OCI-LY7 (cell line): ENCODE results near the gene ZBTB34. TPM values are rescaled to one million over a fixed set of nuclear protein-coding genes. Genes with fewer than 3 reads are reported as not detected.

ENCODE experiments used
- BruUV-seq: library from RNA; stranded (reverse); fragments of 400-500 nt; replicated peaks from 2 replicates; lab custom pipeline; 2021; lab: Mats Ljungman, UMichigan
- CTCF ChIA-PET: fragments of 300-600 bp; sonication (Branson Sonifier 250); formaldehyde crosslinking; loops from one replicate; lab custom pipeline; 2022; ENCODE audit warnings: antibody characterized with exemption; ENCODE audit not compliant: unreplicated experiment; lab: Charles Lee
- POLR2A ChIA-PET: fragments of 300-600 bp; sonication (Branson Sonifier 250); formaldehyde crosslinking; loops from one replicate; lab custom pipeline; 2022; ENCODE audit warnings: antibody characterized with exemption; lab: Charles Lee
- DNase-seq: peaks from one replicate; pipeline ENCODE4 v3.0.0-alpha.2; 2015; ENCODE audit warnings: low spot score
- H2AFZ ChIP-seq: fragments of 200-600 bp; sonication (generic), shearing (Covaris generic); 2 replicates; pipeline ENCODE4 v1.6.1; 2014; ENCODE audit warnings: mild to moderate bottlenecking, antibody characterized with exemption, low read length, moderate library complexity
- H3K27ac ChIP-seq: fragments of 200-600 bp; sonication (generic); 2 replicates; pipeline ENCODE4 v1.5.1; 2014; ENCODE audit warnings: mixed run types, low read depth, mild to moderate bottlenecking, moderate library complexity, low read length, inconsistent platforms; ENCODE audit not compliant: poor library complexity, severe bottlenecking
- H3K36me3 ChIP-seq: fragments of 200-600 bp; sonication (generic); 2 replicates; pipeline ENCODE4 v1.6.1; 2014; ENCODE audit warnings: mild to moderate bottlenecking, antibody characterized with exemption, low read length, moderate library complexity, mixed read lengths; ENCODE audit not compliant: insufficient read depth
- H3K4me1 ChIP-seq: fragments of 200-600 bp; sonication (generic); 2 replicates; pipeline ENCODE4 v1.5.1; 2014; ENCODE audit warnings: mild to moderate bottlenecking, low read length; ENCODE audit not compliant: insufficient read depth, poor library complexity, severe bottlenecking
- H3K4me2 ChIP-seq: fragments of 200-600 bp; sonication (generic); 2 replicates; pipeline ENCODE4 v1.6.1; 2014; ENCODE audit warnings: mild to moderate bottlenecking, low read length
- H3K4me3 ChIP-seq: fragments of 200-600 bp; sonication (generic); 2 replicates; pipeline ENCODE4 v1.5.1; 2014; ENCODE audit warnings: mild to moderate bottlenecking, low read depth, low read length; ENCODE audit not compliant: poor library complexity, severe bottlenecking
- H3K79me2 ChIP-seq: fragments of 200-600 bp; sonication (generic); 2 replicates; pipeline ENCODE4 v1.6.1; 2016; ENCODE audit warnings: low read depth, mild to moderate bottlenecking, low read length, moderate library complexity, mixed read lengths; ENCODE audit not compliant: insufficient read depth
- H3K9me2 ChIP-seq: fragments of 200-600 bp; sonication (generic); 2 replicates; pipeline ENCODE4 v1.6.1; 2016; ENCODE audit warnings: mild to moderate bottlenecking, low read length, mixed read lengths; ENCODE audit not compliant: insufficient read depth
- H3K9me3 ChIP-seq: fragments of 200-600 bp; sonication (generic); 2 replicates; pipeline ENCODE4 v1.6.1; 2014; ENCODE audit warnings: mild to moderate bottlenecking, mixed run types, low read length, mixed read lengths
- H4K20me1 ChIP-seq: fragments of 200-600 bp; sonication (generic); 2 replicates; pipeline ENCODE4 v1.6.1; 2014; ENCODE audit warnings: mild to moderate bottlenecking, antibody characterized with exemption, low read length, moderate library complexity, mixed read lengths; ENCODE audit not compliant: insufficient read depth
- EZH2phosphoT487 ChIP-seq: fragments of 200-600 bp; sonication (generic); IDR thresholded peaks from 2 replicates; pipeline ENCODE4 v1.6.1; 2018; ENCODE audit warnings: low read depth, borderline replicate concordance, mild to moderate bottlenecking, mixed run types, antibody characterized with exemption, low read length, moderate library complexity, mixed read lengths
- intact Hi-C: fragments of 100-400 bp; cut with micrococcal nuclease; formaldehyde crosslinking; loops from one replicate; pipeline ENCODE4 v1.10.0; 2022; ENCODE audit not compliant: unreplicated experiment
- total RNA-seq, 2 experiments: library from RNA; depleted of rRNA in 1 of 2; stranded (reverse); fragments of >200 nt in 1 of 2; shearing (Covaris generic) in 1 of 2; gene quantifications; 2 replicates each; pipeline ENCODE4 v1.2.3, GENCODE V29; 2014 to 2022
- TF ChIP-seq, protein P1 (sequence below): fragments of 200-600 bp; sonication (generic); conservative IDR thresholded peaks from 2 replicates; pipeline ENCODE4 v1.5.1; 2014; ENCODE audit warnings: mild to moderate bottlenecking, antibody characterized with exemption, low read length, moderate library complexity, mixed read lengths

The ZBTB34 gene
- total RNA-seq, 2 experiments from 2014 or later: 6.5 to 11.3 TPM

DNA sequence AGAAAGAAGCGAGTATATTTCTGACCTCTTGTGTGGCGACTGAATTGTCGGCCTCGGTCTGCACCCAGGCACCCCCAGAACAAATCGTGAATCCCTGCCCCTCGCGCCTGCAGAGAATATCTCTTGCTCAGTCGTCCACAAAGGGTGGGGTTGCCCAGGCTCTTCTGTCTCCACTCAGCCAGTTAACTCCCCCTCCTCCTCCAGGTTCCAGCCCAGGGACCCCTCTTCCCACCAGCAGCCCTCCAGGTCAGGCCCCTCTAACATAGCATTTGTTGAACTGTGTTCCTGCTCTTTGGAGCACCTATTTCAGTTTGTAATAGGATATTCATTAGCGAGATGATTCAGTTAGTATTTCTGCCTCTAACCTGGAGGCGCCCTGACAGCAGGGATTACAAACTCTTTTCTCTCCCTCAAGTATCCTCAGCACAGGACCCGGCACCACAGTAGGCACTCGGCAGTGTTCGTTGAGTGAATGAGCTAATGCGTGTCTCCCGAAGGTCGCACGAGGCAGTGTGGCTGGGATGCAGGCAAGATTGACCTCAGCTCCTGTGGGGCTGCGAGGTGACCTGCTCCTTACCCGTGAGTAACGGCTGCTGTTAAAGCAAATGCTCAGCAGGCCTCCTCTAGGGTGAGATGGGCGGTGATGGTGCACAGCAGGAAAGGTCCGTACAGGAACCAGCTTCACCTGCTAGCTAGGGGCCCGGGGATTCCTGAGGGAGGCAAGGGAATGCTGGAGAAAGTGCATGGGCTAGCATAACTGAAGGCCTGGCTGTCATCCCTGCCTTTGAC is 25.8 kb downstream of the ZBTB34 start:
- no peaks in the 10 kb centered on the region for H3K4me1 ChIP-seq
- no TSS peak for BruUV-seq
- peaks cover 11% of the 10 kb centered on the region; the same call in 1 of the 2 replicates for H3K36me3 ChIP-seq
- 0 out of 2 replicates have a peak, but pooled peaks cover 11% of the 10 kb centered on the region for H4K20me1 ChIP-seq
- CTCF ChIA-PET: no interaction called here
- no peaks in the 10 kb centered on the region for H3K79me2 ChIP-seq
- intact Hi-C loops: no loop called here
- TF ChIP-seq EZH2phosphoT487: no peak
- TF ChIP-seq, protein P1, sequence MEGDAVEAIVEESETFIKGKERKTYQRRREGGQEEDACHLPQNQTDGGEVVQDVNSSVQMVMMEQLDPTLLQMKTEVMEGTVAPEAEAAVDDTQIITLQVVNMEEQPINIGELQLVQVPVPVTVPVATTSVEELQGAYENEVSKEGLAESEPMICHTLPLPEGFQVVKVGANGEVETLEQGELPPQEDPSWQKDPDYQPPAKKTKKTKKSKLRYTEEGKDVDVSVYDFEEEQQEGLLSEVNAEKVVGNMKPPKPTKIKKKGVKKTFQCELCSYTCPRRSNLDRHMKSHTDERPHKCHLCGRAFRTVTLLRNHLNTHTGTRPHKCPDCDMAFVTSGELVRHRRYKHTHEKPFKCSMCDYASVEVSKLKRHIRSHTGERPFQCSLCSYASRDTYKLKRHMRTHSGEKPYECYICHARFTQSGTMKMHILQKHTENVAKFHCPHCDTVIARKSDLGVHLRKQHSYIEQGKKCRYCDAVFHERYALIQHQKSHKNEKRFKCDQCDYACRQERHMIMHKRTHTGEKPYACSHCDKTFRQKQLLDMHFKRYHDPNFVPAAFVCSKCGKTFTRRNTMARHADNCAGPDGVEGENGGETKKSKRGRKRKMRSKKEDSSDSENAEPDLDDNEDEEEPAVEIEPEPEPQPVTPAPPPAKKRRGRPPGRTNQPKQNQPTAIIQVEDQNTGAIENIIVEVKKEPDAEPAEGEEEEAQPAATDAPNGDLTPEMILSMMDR: no peak
- no peak overlapping the region for H3K4me3 ChIP-seq
- H3K27ac ChIP-seq: no peak overlapping the region
- DNase-seq: no peak
- H3K4me2 ChIP-seq: no peak overlapping the region
- H3K9me3 ChIP-seq: no peaks in the 10 kb centered on the region
- H3K9me2 ChIP-seq: no peaks in the 10 kb centered on the region
- no peak overlapping the region for H2AFZ ChIP-seq
- POLR2A ChIA-PET: no interaction called here

DNA sequence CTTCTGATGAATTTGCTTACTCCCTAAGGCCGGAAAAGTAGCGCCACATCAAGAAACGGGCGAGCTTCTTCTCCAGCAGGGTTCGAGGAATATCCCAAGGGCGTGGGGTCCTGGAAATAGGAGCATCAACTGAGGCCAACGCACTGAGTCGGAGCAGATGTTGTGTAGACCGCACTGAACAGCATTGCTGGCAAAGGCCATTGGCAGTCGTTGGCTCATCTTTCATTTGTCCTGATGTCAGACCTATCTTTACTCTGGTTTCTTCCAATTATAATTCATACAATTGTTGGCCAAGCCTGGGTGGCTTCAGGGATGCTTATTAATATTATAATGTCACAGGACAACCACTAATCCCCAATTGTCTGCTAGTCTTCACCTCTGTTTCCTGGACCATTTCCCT is 26.5 kb downstream of the ZBTB34 start:
- H3K4me1 ChIP-seq: no peaks in the 10 kb centered on the region
- no peak overlapping the region for H3K27ac ChIP-seq
- ChIA-PET POLR2A (no interaction called here), CTCF (no interaction called here)
- no peaks in the 10 kb centered on the region for H3K79me2 ChIP-seq
- intact Hi-C loops: no loop called here
- H3K9me3 ChIP-seq: no peaks in the 10 kb centered on the region
- H3K36me3 ChIP-seq: peaks cover 8% of the 10 kb centered on the region; the same call in 1 of the 2 replicates
- no TSS peak for BruUV-seq
- H3K9me2 ChIP-seq: no peaks in the 10 kb centered on the region
- no peak overlapping the region for H3K4me2 ChIP-seq
- no peak overlapping the region for H2AFZ ChIP-seq
- TF ChIP-seq EZH2phosphoT487: no peak
- TF ChIP-seq, protein P1: no peak
- no peak for DNase-seq
- no peak overlapping the region for H3K4me3 ChIP-seq
- 0 out of 2 replicates have a peak, but pooled peaks cover 10% of the 10 kb centered on the region for H4K20me1 ChIP-seq

DNA sequence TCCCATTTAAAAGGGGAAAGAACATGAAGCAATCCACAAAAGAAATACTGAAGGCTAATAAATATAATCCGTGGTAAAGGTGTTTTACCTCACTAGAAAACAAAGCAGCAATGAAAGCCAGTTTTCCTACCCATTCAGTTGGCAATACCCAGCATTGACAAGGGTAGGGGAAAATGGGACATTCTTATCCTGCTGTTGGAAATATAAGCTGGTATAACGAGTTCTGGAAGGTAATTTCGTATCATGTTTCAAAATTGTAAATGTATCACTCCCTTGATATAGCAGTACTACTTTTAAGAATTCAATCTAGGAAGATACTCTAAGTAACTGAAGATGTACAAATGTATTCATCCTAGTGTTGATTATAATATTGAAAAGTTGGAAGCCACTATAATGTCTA is 31.2 kb downstream of the ZBTB34 start:
- Histone ChIP-seq H3K27ac (no peak overlapping the region), H3K4me3 (no peak overlapping the region), H4K20me1 (no peaks in the 10 kb centered on the region), H3K9me2 (no peaks in the 10 kb centered on the region), H3K4me2 (no peak overlapping the region), H3K36me3 (no peaks in the 10 kb centered on the region), H2AFZ (no peak overlapping the region), H3K79me2 (no peaks in the 10 kb centered on the region), H3K9me3 (no peaks in the 10 kb centered on the region), H3K4me1 (no peaks in the 10 kb centered on the region)
- ChIA-PET POLR2A (no interaction called here), CTCF (no interaction called here)
- DNase-seq: no peak
- no peak for TF ChIP-seq EZH2phosphoT487
- TF ChIP-seq, protein P1: no peak
- intact Hi-C loops: no loop called here
- BruUV-seq: no TSS peak
